ENCODE results near the gene EFCAB8.

EFCAB8 gene

DNA sequence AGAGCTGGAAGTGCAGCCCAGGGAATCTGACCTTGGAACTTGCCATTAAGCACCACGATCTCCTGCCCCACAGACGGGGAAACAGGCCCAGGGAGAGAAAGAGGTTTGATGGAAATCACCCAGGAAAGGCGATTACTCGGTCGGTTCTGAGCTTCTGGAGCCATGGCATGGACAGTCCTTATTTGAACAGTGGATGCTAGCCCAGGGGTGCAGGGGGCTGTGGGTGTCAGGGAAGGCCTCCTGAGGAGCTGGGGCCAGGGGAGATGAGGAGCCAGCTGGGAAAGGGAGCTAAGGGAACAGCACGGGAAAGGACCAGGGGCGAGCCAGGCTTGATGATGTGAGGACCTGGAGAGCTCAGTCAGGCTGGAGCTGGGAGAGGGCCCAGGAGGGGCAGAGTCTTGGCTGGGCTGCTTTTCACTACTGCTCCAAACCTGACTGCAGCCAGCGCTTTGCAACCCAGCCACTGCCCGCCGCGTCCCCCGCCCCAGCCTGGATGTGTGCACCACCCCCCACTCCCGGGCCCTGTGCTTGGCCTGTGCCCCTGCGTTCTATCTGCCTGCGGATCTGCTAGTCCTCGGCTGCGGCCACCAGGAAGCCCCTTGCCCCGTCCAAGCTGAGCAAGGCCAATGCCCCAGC is 127.7 kb downstream of the EFCAB8 start:
- no peak for DNase-seq (ENCODE audit: low read depth)

DNA sequence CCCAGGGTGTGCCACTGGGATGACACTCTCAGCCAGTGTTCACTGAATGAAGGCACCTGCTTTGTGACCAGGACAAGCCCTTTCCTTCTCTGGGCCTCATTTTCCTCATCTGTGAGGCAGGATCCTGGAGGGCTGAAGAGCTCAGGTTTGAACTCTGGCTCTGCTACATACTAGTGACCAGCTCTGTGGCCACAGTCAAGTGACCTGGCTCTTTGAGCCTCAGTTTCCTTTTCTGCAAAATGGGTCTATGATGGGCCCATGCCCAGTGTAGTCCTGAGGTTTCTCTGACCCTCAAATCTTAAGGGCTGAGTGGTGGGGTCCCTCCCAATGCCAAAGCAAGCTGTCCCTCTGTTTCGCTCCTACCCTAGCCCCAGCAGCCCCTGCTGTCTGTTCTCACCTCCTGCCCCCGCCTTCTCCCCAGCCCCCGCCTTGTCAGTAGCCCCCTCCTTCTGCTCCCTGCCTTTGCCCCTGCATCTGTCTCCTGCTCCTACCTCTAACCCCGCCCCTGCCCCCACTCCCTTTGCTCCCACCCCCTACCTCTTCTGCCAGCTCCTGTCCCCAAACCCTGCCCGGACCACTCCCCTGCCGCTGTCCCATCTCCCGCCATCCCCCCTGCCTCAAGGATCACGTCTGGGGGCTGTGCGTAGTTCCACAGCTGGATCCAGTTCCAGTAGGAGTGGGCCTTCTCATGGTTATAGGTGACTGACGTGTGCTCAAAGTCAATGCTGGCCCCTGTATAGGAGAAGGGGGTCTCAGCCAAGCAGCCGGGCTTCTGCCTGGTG is 128.5 kb downstream of the EFCAB8 start:
- no peak for DNase-seq (ENCODE audit: low read depth)

GRCh38 chr20:32988008-32988407 is 129.3 kb downstream of the EFCAB8 start:
- DNase-seq (ENCODE audit: low read depth) = no peak

GRCh38 chr20:32989507-32990283 is 131.0 kb downstream of the EFCAB8 start:
- DNase-seq (ENCODE audit: low read depth) = no peak

DNA sequence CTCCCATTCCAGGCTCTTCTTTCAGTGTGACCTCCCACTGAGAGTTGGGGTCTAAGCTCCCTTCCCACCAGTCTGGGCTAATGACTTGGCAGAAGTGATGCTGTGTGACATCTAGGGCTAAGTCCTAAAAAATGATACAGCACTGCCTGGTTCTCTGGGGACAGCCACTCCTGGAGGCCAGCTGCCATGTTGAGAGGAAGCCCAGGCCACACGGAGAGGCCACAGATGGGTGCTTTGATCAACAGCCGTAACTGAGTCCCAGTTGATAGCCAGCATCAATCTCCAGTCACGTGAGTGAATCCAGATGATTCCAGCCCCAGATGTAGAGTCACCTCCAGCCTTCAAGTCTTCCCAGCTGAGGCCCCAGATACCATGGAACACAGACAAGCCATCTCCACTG is 131.7 kb downstream of the EFCAB8 start:
- no peak for DNase-seq (ENCODE audit: low read depth)

DNA sequence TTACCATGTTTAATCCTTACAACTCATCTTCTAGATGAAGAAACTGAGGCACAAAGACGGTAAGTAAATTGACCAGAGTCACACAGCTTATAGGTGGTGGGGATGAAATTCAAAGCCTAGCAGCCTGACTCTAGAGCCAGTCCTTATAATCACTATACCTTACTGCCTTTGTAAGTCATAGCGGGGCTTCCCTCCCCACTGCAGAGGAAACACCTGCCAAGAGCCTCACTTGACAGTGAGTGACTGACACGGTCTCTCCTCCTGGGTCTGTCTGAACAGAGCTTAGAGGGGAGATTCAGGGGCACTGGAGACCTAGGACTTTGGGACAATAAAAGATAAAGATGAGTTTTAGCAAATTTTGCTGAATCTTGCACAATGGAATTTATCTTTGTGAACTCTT is 132.7 kb downstream of the EFCAB8 start:
- no peak for DNase-seq (ENCODE audit: low read depth)

GRCh38 chr20:32991792-32992641 is 133.3 kb downstream of the EFCAB8 start:
- no peak for DNase-seq (ENCODE audit: low read depth)

DNA sequence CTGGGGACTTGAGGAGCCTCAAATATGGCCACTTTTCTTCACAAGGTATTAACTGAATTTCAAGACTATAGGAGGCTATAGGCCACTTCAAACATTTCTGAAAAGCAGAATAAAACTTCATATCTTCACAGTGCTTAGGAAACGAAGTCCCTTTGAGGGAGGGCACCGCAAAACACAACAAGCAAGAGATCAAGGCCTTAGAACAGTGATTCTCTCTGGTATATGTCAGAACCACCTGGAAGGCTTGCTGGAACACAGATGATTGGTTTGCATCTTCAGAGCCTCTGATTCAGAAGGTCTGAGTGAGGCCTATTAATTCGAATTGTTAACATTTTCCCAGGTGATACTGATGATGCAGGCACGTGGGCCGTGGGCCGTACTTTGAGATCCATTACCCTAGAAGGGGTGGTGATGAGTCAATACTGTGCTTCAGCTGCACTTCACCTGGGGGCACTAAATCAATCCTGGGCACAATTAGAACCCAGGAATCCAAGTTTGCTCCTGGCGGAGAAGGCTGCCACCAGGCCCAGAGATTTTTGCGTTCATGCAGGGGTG is 134.8 kb downstream of the EFCAB8 start:
- no peak for DNase-seq (ENCODE audit: low read depth)

DNA sequence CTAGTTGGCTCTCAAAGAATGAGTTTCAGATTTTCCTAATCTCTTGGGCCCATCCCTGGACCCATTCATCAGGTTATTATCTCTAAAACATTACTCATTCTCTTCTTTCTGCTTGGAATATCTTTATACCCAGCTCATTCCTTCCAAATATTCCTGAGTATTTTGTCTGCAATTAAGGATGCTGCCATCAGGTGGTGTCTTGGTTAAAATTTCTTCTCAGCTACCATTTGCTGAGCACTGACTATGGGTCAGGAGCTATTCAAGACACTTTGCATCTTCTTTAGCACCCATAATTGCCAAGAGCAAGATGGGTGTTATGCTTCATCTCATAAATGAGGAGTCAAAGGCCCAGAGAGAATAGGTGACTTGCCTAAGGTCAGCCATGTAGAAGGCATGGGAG is 137.1 kb downstream of the EFCAB8 start:
- no peak for DNase-seq (ENCODE audit: low read depth)

GRCh38 chr20:32997431-32997830 is 138.7 kb downstream of the EFCAB8 start:
- no peak for DNase-seq (ENCODE audit: low read depth)

GRCh38 chr20:32999603-33000250 is 141.0 kb downstream of the EFCAB8 start:
- no peak for DNase-seq (ENCODE audit: low read depth)

GRCh38 chr20:33000802-33001466 is 142.2 kb downstream of the EFCAB8 start:
- no peak for DNase-seq (ENCODE audit: low read depth)

DNA sequence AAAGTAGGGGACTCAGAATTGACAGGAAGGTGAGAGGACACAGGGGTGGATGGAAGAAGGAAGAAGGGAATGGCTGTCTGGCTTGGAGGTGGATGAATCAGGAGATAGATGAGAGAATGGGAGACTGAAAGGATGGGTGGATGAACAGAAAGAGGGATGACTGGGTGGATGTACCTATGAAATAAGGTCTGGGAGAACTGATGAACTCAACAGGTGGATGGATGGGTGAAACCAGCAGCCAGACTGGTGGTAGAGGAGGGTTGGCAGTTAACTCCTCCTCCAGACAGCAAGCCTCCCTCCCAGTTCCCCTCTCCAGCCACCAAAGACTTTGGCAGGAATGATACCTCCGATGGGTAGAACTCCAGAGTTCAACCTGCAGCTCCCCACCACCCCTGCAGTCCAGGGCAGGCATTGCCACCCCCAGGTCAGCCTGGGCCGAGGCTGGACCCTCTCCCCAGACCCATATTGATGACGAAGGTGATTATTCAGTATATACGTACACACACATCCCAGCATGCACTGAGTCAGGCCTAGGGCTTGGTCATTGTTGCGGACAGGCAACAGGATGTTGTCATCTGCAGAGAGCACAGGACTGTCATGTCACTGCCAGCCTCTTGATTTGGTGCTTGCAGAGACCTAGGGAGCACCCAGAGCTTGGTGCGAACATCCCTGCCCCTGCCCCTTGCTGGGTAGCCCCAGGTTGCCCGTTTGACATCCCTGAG is 143.5 kb downstream of the EFCAB8 start:
- DNase-seq (ENCODE audit: low read depth) = no peak

GRCh38 chr20:33004141-33004751 is 145.5 kb downstream of the EFCAB8 start, which contains the start of gene SUN5:
Gene SUN5 (minus strand): TSS chr20:33004433. CDS start chr20:33004340, 93 bp downstream.
- no peak for DNase-seq (ENCODE audit: low read depth)

DNA sequence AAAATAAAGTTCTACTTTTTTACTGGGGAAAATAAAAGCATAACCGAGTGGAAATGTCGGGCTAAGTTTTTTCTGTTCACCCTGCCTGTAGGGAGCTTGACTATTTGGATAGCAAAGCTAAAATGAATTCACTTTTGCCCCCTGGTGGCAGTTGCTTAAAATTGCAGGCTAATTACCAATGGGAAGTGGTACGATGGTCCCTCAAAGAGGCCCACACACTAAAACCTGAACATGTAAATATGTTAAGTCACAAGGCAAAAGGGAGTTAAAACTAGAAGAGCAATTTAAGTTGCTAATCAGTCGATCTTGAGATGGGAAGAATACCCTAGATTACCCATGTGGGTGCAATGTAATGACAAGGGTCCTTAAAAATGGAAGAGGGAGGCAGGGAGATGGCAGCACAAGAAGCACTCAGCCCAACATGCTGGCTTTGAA is 146.4 kb downstream of the EFCAB8 start:
- no peak for DNase-seq (ENCODE audit: low read depth)

GRCh38 chr20:33005908-33006775 is 147.4 kb downstream of the EFCAB8 start:
- DNase-seq (ENCODE audit: low read depth) = no peak

GRCh38 chr20:33006776-33007375 is 148.2 kb downstream of the EFCAB8 start:
- DNase-seq (ENCODE audit: low read depth) = no peak

Data from stimulated activated CD8-positive, alpha-beta memory T cell treated with anti-CD3 and anti-CD28 coated beads, Interleukin-12 subunit alpha, Interleukin-12 subunit beta, amount 100 ng/mL, for 4 hours (primary cell).